K562 (cell line): ENCODE data around the gene TLR3.

Experiments
- EZH2 ChIP-seq: IDR thresholded peaks from 2 replicates; pipeline ENCODE4 v1.6.1; 2012; ENCODE audit warnings: low read depth, mild to moderate bottlenecking, inconsistent platforms, low read length, borderline replicate concordance
- JUND ChIP-seq, 2 experiments: IDR thresholded peaks; 2 replicates in 1 of 2; 3 replicates in 1 of 2; pipeline ENCODE4 v1.6.1; 2011; ENCODE audit warnings: borderline replicate concordance in 2 of 2, low read depth in 2 of 2, low read length in 2 of 2, improper control_type of control experiment in 1 of 2, missing biosample characterization in 1 of 2, missing genetic modification characterization in 1 of 2, missing genetic modification reagents in 1 of 2
- PURB ChIP-seq: sonication (generic); formaldehyde crosslinking; IDR thresholded peaks from 2 replicates; pipeline ENCODE4 v1.9.0; 2021; ENCODE audit warnings: low read depth, mild to moderate bottlenecking, missing genetic modification reagents
- ZNF436 ChIP-seq: fragments of 250-450, 450-650 bp; sonication (Bioruptor Pico); formaldehyde crosslinking; IDR thresholded peaks from 2 replicates; pipeline ENCODE4 v1.7.0; 2020; ENCODE audit warnings: mild to moderate bottlenecking
- ZNF551 ChIP-seq: fragments of 250-450 bp; sonication (Bioruptor Pico); IDR thresholded peaks from 2 replicates; pipeline ENCODE4 v1.5.0; 2021; ENCODE audit warnings: mild to moderate bottlenecking, moderate library complexity

DNA sequence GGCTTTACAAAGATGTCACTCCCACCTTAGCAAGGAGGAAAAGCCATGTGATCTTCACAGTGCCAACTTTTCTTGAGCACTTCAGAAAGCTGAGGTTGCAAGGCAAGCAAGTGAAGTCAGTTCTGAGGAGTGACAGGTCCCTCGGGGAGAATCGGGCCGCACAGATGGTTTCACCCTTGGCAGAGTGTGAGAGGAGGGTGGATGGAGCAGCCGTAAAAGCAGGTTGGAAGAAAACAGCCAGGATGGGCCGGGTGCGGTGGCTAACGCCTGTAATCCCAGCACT is 43.6 kb upstream of the TLR3 start:
- TF ChIP-seq ZNF436 (CRISPR knock-in tag): no peak
- no peak for TF ChIP-seq JUND (IDR thresholded peaks at IDR 0.05; ENCODE audit: borderline replicate concordance, low read depth, low read length)
- no peak for TF ChIP-seq JUND (tag; IDR thresholded peaks at IDR 0.05; ENCODE audit: borderline replicate concordance, low read depth, low read length)
- no peak for TF ChIP-seq PURB (CRISPR knock-in tag)
- TF ChIP-seq ZNF551: no peak
- TF ChIP-seq EZH2: no peak
